Peyer's patch (tissue), 4 donors: ENCODE measurements around the gene ZIC4. TPM values are rescaled to one million over a fixed set of nuclear protein-coding genes. Genes with fewer than 3 reads are reported as not detected.

Source experiments
- DNase-seq, 3 donors: peaks; one replicate each; pipeline ENCODE4 v3.0.0-alpha.2; 2017 to 2019
- H3K27ac ChIP-seq, 4 donors: fragments of 200-600 bp; sonication (generic); one replicate each; pipeline ENCODE4 v1.5.1; 2016 to 2019
- H3K27me3 ChIP-seq, 2 donors: fragments of 200-600 bp; sonication (generic); one replicate each; pipeline ENCODE4 v1.5.1; 2019
- H3K36me3 ChIP-seq, 3 donors: fragments of 200-600 bp; sonication (generic); one replicate each; pipeline ENCODE4 v1.5.1; 2016 to 2019
- H3K4me1 ChIP-seq, 4 donors: fragments of 200-600 bp; sonication (generic); one replicate each; pipeline ENCODE4 v1.5.1; 2016 to 2019
- H3K4me3 ChIP-seq, 4 donors: fragments of 200-600 bp; sonication (generic); 1 replicate in 3 of 4; 2 replicates in 1 of 4; pipeline ENCODE4 v1.5.1; 2016 to 2019; ENCODE audit warnings: mild to moderate bottlenecking in 1 of 4
- H3K9me3 ChIP-seq, 4 donors: fragments of 200-600 bp; sonication (generic); one replicate each; pipeline ENCODE4 v1.5.1; 2016 to 2019; ENCODE audit warnings: mild to moderate bottlenecking in 1 of 4
- CTCF ChIP-seq, 6 experiments: fragments of 450-650 bp in 4 of 6; fragments of 200-600 bp in 2 of 6; sonication (generic) in 1 of 6; IDR thresholded peaks; one replicate each; pipeline ENCODE4 v1.5.1; 2017 to 2019; ENCODE audit warnings: antibody characterized with exemption in 6 of 6, mild to moderate bottlenecking in 3 of 6, moderate library complexity in 1 of 6
- POLR2A ChIP-seq, 2 donors: fragments of 450-650 bp; IDR thresholded peaks; one replicate each; pipeline ENCODE4 v1.5.1; 2017; ENCODE audit warnings: antibody characterized with exemption in 2 of 2, mild to moderate bottlenecking in 2 of 2, moderate library complexity in 2 of 2
- total RNA-seq, 4 donors: library from RNA; depleted of rRNA; stranded (reverse); fragments of >200 nt; gene quantifications; one replicate each; pipeline ENCODE4 v1.1.0, GENCODE V29; 2016

The ZIC4 gene
- total RNA-seq, 4 donors from 2014 or later: not detected

GRCh38 chr3:147393261-147393942 is 12.9 kb downstream of the ZIC4 start:
- DNase-seq: no peak
- Histone ChIP-seq H3K36me3 (no peaks in the 10 kb centered on the region), H3K27me3 (peaks cover 0 to 73% of the 10 kb centered on the region in 2 donors), H3K9me3 (peaks cover 0 to 7% (median 3%) of the 10 kb centered on the region in 4 donors), H3K4me1 (peaks cover 0 to 18% (median 0%) of the 10 kb centered on the region in 4 donors), H3K4me3 (peak overlapping the region in 2 of 4 donors; percentile 34 to 39), H3K27ac (no peak overlapping the region)
- TF ChIP-seq POLR2A (IDR thresholded peaks at IDR 0.05) (no peak), CTCF (IDR thresholded peaks at IDR 0.05) (no peak)

- Histone ChIP-seq H3K9me3 (peaks cover 0 to 7% (median 3%) of the 10 kb centered on the region in 4 donors), H3K27me3 (peaks cover 0 to 75% of the 10 kb centered on the region in 2 donors), H3K36me3 (no peaks in the 10 kb centered on the region), H3K4me3 (peak overlapping the region in 2 of 4 donors; percentile 0 to 10), H3K4me1 (peaks cover 0 to 18% (median 0%) of the 10 kb centered on the region in 4 donors), H3K27ac (no peak overlapping the region)
- TF ChIP-seq CTCF (IDR thresholded peaks at IDR 0.05) (no peak), POLR2A (IDR thresholded peaks at IDR 0.05) (no peak)
- DNase-seq: no peak
These were observed 13.8 kb downstream of the ZIC4 start for GRCh38 chr3:147392625-147392946.

DNA sequence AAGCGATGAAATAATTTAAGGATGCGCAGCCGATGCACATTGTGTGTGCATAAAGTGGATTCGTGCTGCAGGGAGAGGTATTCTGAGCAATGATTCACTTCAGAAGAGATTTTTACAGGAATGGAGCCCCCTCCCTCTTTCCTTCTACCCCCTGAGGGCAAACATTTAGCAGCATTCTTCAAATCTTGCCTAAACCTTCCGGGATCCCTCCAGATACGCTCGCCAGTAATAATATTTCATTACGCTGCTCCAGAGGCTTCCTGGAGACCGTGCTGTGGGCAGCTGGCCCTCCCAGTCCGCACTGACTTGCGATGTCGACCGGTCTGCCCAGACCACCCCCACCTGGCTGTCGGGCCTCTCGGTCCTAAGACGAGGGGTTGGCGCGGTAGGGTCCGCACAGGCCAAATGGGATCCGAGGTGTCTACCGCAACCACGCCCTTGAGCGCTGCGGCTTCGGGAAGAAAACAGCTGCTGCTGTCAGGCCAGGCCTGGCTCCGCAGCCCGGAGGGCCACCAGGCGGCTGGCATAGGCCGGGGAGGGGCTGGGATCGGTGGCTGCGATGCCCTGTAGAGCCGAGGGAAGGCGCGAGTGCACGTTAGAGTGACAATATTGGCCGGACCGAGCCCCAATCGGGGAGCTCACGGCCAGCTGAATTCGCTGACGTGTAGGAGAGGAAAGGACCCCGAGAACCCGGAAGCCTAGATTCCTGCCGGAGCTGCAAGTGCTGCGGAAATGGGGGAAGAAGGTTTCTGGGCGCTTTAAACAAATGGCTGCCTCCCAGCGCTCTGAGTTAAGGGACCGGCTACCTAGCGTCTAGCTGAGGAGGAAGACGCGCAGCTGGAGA is 14.3 kb downstream of the ZIC4 start:
- peaks cover 0 to 15% (median 0%) of the 10 kb centered on the region in 4 donors for H3K4me1 ChIP-seq
- H3K36me3 ChIP-seq: no peaks in the 10 kb centered on the region
- no peak overlapping the region for H3K27ac ChIP-seq
- peaks cover 0 to 7% (median 3%) of the 10 kb centered on the region in 4 donors for H3K9me3 ChIP-seq
- H3K27me3 ChIP-seq: peaks cover 0 to 75% of the 10 kb centered on the region in 2 donors
- DNase-seq: no peak
- peak overlapping the region in 2 of 4 donors; percentile 0 to 10 for H3K4me3 ChIP-seq
- TF ChIP-seq CTCF (IDR thresholded peaks at IDR 0.05) (no peak), POLR2A (IDR thresholded peaks at IDR 0.05) (no peak)

GRCh38 chr3:147390589-147391569 is 15.5 kb downstream of the ZIC4 start:
- Histone ChIP-seq H3K27ac (no peak overlapping the region), H3K27me3 (peaks cover 0 to 67% of the 10 kb centered on the region in 2 donors), H3K36me3 (no peaks in the 10 kb centered on the region), H3K4me3 (no peak overlapping the region), H3K9me3 (peaks cover 0 to 7% (median 3%) of the 10 kb centered on the region in 4 donors), H3K4me1 (peaks cover 0 to 12% (median 0%) of the 10 kb centered on the region in 4 donors)
- no peak for DNase-seq
- TF ChIP-seq CTCF (IDR thresholded peaks at IDR 0.05) (no peak), POLR2A (IDR thresholded peaks at IDR 0.05) (no peak)

GRCh38 chr3:147389717-147390116 is 16.6 kb downstream of the ZIC4 start:
- Histone ChIP-seq H3K27me3 (peaks cover 0 to 74% of the 10 kb centered on the region in 2 donors), H3K4me1 (peaks cover 0 to 12% (median 0%) of the 10 kb centered on the region in 4 donors), H3K27ac (no peak overlapping the region), H3K36me3 (no peaks in the 10 kb centered on the region), H3K4me3 (no peak overlapping the region), H3K9me3 (peaks cover 0 to 7% (median 3%) of the 10 kb centered on the region in 4 donors)
- no peak for DNase-seq
- no peak for TF ChIP-seq CTCF (IDR thresholded peaks at IDR 0.05)
- no peak for TF ChIP-seq POLR2A (IDR thresholded peaks at IDR 0.05)
